HG02938 (cell line): ENCODE results near the gene CPNE7.
"Not testable (repeated sequence)": the region's sequence is repeated elsewhere in the genome, so short reads cannot be mapped to it uniquely, and the experiment has no call there.

Source experiments
- ATAC-seq: cut with Tn5 transposase; IDR thresholded peaks from one replicate; pipeline ENCODE4 v1.9.1; 2021; ENCODE audit warnings: mild to moderate bottlenecking, moderate library complexity; ENCODE audit not compliant: unreplicated experiment

The CPNE7 gene

GRCh38 chr16:89565256-89565505 lies 10.4 kb upstream of the CPNE7 start:
- no peak for ATAC-seq

- no peak for ATAC-seq
These were observed 9.8 kb upstream of the CPNE7 start for GRCh38 chr16:89565506-89566372.

GRCh38 chr16:89567656-89568594 lies 7.6 kb upstream of the CPNE7 start:
- no peak for ATAC-seq

GRCh38 chr16:89569506-89570341 lies 5.8 kb upstream of the CPNE7 start:
- ATAC-seq: no peak

- no peak for ATAC-seq
These were observed 5.1 kb upstream of the CPNE7 start for GRCh38 chr16:89570342-89570923.

- not testable (repeated sequence) for ATAC-seq
These were observed 4.5 kb upstream of the CPNE7 start for GRCh38 chr16:89570983-89571598.

GRCh38 chr16:89571636-89572035 lies 3.9 kb upstream of the CPNE7 start:
- no peak for ATAC-seq

- ATAC-seq: no peak
These were observed 3.5 kb upstream of the CPNE7 start for GRCh38 chr16:89572073-89572484.

- ATAC-seq: no peak
These were observed 2.9 kb upstream of the CPNE7 start for GRCh38 chr16:89572485-89573205.

- no peak for ATAC-seq
These were observed 1.5 kb upstream of the CPNE7 start for GRCh38 chr16:89573826-89574680.

- no peak for ATAC-seq
These were observed 794 bp upstream of the CPNE7 start for GRCh38 chr16:89574681-89575246.

GRCh38 chr16:89576153-89577054 lies 846 bp downstream of the CPNE7 start:
- no peak for ATAC-seq

- ATAC-seq: no peak
These were observed 1.6 kb downstream of the CPNE7 start for GRCh38 chr16:89577055-89577759.

- ATAC-seq: no peak
These were observed 3.8 kb downstream of the CPNE7 start for GRCh38 chr16:89579351-89579750.

GRCh38 chr16:89581045-89581695 lies 5.6 kb downstream of the CPNE7 start:
- ATAC-seq: no peak

GRCh38 chr16:89581861-89582563 lies 6.5 kb downstream of the CPNE7 start:
- no peak for ATAC-seq
